Mucosa of rectum (tissue), 2 donors: ENCODE measurements around the gene PDGFD.

Experiments
- H3K27ac ChIP-seq, 2 donors: one replicate each; pipeline ENCODE4 v1.7.0; 2013; ENCODE audit warnings: inconsistent platforms in 2 of 2, low read depth in 2 of 2, low read length in 2 of 2
- H3K27me3 ChIP-seq, 2 donors: one replicate each; pipeline ENCODE4 v1.7.0; 2013; ENCODE audit warnings: low read length in 2 of 2; ENCODE audit not compliant: control insufficient read depth in 2 of 2, insufficient read depth in 2 of 2
- H3K36me3 ChIP-seq, 2 donors: one replicate each; pipeline ENCODE4 v1.7.0; 2013; ENCODE audit warnings: low read length in 2 of 2; ENCODE audit not compliant: control insufficient read depth in 2 of 2, insufficient read depth in 2 of 2
- H3K4me1 ChIP-seq, 2 donors: one replicate each; pipeline ENCODE4 v1.7.0; 2013; ENCODE audit warnings: low read length in 2 of 2, mild to moderate bottlenecking in 1 of 2; ENCODE audit not compliant: control insufficient read depth in 2 of 2, insufficient read depth in 2 of 2
- H3K4me3 ChIP-seq, 2 donors: one replicate each; pipeline ENCODE4 v1.7.0; 2013; ENCODE audit warnings: low read length in 2 of 2
- H3K9ac ChIP-seq, 2 donors: one replicate each; pipeline ENCODE4 v1.7.0; 2013; ENCODE audit warnings: low read length in 2 of 2, low read depth in 1 of 2, mild to moderate bottlenecking in 1 of 2
- H3K9me3 ChIP-seq, 2 donors: one replicate each; pipeline ENCODE4 v1.7.0; 2013; ENCODE audit warnings: low read length in 2 of 2; ENCODE audit not compliant: control insufficient read depth in 2 of 2
- donor health status: healthy.
- donor health status: Normal muscosa, but diverticular disease.

Gene PDGFD

GRCh38 chr11:103897160-103897936, 266.6 kb downstream of the PDGFD start:
- Histone ChIP-seq H3K4me1 (no peaks in the 10 kb centered on the region), H3K9ac (no peak overlapping the region), H3K4me3 (no peak overlapping the region), H3K27ac (no peak overlapping the region), H3K36me3 (no peaks in the 10 kb centered on the region), H3K27me3 (no peaks in the 10 kb centered on the region), H3K9me3 (no peaks in the 10 kb centered on the region)

- no peaks in the 10 kb centered on the region for H3K27me3 ChIP-seq
- H3K9me3 ChIP-seq, result peaks cover 0 to 2% of the 10 kb centered on the region in 2 donors
- no peaks in the 10 kb centered on the region for H3K4me1 ChIP-seq
- no peak overlapping the region for H3K9ac ChIP-seq
- H3K27ac ChIP-seq, result no peak overlapping the region
- H3K4me3 ChIP-seq, result no peak overlapping the region
- no peaks in the 10 kb centered on the region for H3K36me3 ChIP-seq
These were observed 268.8 kb downstream of the PDGFD start for GRCh38 chr11:103895106-103895505.

- Histone ChIP-seq H3K4me3 (no peak overlapping the region), H3K36me3 (no peaks in the 10 kb centered on the region), H3K27ac (no peak overlapping the region), H3K9ac (no peak overlapping the region), H3K9me3 (peaks cover 0 to 2% of the 10 kb centered on the region in 2 donors), H3K4me1 (no peaks in the 10 kb centered on the region), H3K27me3 (no peaks in the 10 kb centered on the region)
These were observed 269.3 kb downstream of the PDGFD start for GRCh38 chr11:103894673-103895072.

GRCh38 chr11:103894034-103894433, 269.9 kb downstream of the PDGFD start:
- Histone ChIP-seq H3K9me3 (peaks cover 0 to 2% of the 10 kb centered on the region in 2 donors), H3K27me3 (no peaks in the 10 kb centered on the region), H3K9ac (no peak overlapping the region), H3K27ac (no peak overlapping the region), H3K4me3 (no peak overlapping the region), H3K4me1 (no peaks in the 10 kb centered on the region), H3K36me3 (no peaks in the 10 kb centered on the region)

GRCh38 chr11:103893371-103893770, 270.6 kb downstream of the PDGFD start:
- Histone ChIP-seq H3K4me3 (no peak overlapping the region), H3K9me3 (peaks cover 0 to 2% of the 10 kb centered on the region in 2 donors), H3K9ac (no peak overlapping the region), H3K27me3 (no peaks in the 10 kb centered on the region), H3K4me1 (no peaks in the 10 kb centered on the region), H3K36me3 (no peaks in the 10 kb centered on the region), H3K27ac (no peak overlapping the region)

- no peaks in the 10 kb centered on the region for H3K4me1 ChIP-seq
- H3K27ac ChIP-seq, result no peak overlapping the region
- peaks cover 0 to 2% of the 10 kb centered on the region in 2 donors for H3K9me3 ChIP-seq
- H3K4me3 ChIP-seq, result no peak overlapping the region
- H3K9ac ChIP-seq, result no peak overlapping the region
- no peaks in the 10 kb centered on the region for H3K36me3 ChIP-seq
- H3K27me3 ChIP-seq, result no peaks in the 10 kb centered on the region
These were observed 271.3 kb downstream of the PDGFD start for GRCh38 chr11:103892603-103893002.

- no peaks in the 10 kb centered on the region for H3K4me1 ChIP-seq
- H3K36me3 ChIP-seq, result no peaks in the 10 kb centered on the region
- H3K27ac ChIP-seq, result no peak overlapping the region
- peaks cover 0 to 2% of the 10 kb centered on the region in 2 donors for H3K9me3 ChIP-seq
- no peak overlapping the region for H3K9ac ChIP-seq
- no peak overlapping the region for H3K4me3 ChIP-seq
- H3K27me3 ChIP-seq, result no peaks in the 10 kb centered on the region
These were observed 273.3 kb downstream of the PDGFD start for GRCh38 chr11:103890654-103891053.

- Histone ChIP-seq H3K27ac (no peak overlapping the region), H3K9ac (no peak overlapping the region), H3K27me3 (no peaks in the 10 kb centered on the region), H3K4me3 (no peak overlapping the region), H3K9me3 (peaks cover 0 to 2% of the 10 kb centered on the region in 2 donors), H3K4me1 (no peaks in the 10 kb centered on the region), H3K36me3 (no peaks in the 10 kb centered on the region)
These were observed 274.3 kb downstream of the PDGFD start for GRCh38 chr11:103889679-103890078.

GRCh38 chr11:103888541-103888951, 275.4 kb downstream of the PDGFD start:
- H3K27me3 ChIP-seq, result no peaks in the 10 kb centered on the region
- no peaks in the 10 kb centered on the region for H3K36me3 ChIP-seq
- no peak overlapping the region for H3K9ac ChIP-seq
- no peak overlapping the region for H3K27ac ChIP-seq
- H3K9me3 ChIP-seq, result peaks cover 0 to 2% of the 10 kb centered on the region in 2 donors
- no peaks in the 10 kb centered on the region for H3K4me1 ChIP-seq
- no peak overlapping the region for H3K4me3 ChIP-seq

- Histone ChIP-seq H3K36me3 (no peaks in the 10 kb centered on the region), H3K9me3 (peaks cover 0 to 2% of the 10 kb centered on the region in 2 donors), H3K27ac (no peak overlapping the region), H3K4me3 (no peak overlapping the region), H3K27me3 (no peaks in the 10 kb centered on the region), H3K4me1 (no peaks in the 10 kb centered on the region), H3K9ac (no peak overlapping the region)
These were observed 276.8 kb downstream of the PDGFD start for GRCh38 chr11:103887001-103887658.
